ENCODE data around the gene TEDC1.

DNA sequence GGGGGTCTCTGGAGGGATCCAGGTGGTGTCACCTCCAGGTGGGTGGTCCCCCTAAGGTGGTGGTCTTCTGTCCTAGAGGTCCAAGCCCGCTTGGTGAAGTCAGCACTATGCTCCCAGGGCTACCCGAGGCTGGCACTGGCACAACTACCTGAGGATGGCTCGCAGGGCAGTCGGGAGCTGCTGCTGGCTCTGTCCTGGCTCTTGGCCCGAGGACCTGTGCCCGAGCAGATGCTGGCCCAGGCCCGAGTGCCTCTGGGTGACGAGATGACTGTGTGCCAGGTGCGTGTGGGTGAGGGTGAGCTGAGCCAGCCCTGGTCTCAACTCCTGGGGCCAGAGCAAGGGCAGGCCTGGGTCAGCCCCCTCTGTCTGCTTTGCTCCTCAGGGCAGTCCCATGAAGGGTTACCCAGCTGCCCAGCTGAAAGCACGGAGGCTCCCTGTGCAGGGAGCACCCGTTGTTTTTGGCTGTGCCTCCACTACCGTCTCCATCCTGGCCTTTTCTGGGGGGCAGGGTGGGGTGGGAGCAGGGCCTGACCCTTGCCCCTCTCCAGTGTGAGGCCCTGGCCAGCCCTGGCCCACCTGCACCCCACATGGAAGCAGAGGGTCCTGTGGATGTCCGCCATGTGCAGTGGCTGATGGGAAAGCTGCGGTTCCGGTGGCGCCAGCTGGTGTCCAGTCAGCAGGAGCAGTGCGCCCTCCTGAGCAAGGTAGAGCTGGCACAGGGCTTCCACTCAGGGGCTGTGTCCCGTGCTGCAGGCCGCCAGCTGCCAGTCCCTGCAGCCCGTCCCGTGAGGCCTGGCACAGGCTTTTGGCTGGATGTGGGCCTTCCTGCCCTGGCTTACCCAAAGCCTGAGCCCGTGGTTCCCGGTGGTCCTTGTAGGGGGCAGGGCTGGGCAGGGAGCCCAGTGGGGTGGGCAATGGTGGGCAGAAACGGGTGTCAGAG, 1.3 kb downstream of the TEDC1 start:
- TF ChIP-seq, protein P1, sequence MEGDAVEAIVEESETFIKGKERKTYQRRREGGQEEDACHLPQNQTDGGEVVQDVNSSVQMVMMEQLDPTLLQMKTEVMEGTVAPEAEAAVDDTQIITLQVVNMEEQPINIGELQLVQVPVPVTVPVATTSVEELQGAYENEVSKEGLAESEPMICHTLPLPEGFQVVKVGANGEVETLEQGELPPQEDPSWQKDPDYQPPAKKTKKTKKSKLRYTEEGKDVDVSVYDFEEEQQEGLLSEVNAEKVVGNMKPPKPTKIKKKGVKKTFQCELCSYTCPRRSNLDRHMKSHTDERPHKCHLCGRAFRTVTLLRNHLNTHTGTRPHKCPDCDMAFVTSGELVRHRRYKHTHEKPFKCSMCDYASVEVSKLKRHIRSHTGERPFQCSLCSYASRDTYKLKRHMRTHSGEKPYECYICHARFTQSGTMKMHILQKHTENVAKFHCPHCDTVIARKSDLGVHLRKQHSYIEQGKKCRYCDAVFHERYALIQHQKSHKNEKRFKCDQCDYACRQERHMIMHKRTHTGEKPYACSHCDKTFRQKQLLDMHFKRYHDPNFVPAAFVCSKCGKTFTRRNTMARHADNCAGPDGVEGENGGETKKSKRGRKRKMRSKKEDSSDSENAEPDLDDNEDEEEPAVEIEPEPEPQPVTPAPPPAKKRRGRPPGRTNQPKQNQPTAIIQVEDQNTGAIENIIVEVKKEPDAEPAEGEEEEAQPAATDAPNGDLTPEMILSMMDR (IDR thresholded peaks at IDR 0.05) = no peak
- no peak for TF ChIP-seq POLR2A (IDR thresholded peaks at IDR 0.05)

Data from lower leg skin (tissue), 3 donors.